Right atrium auricular region (tissue), 2 donors: ENCODE results near the gene OAT. TPM values are rescaled to one million over a fixed set of nuclear protein-coding genes. Genes with fewer than 3 reads are reported as not detected.

Experiments
- DNase-seq: peaks from one replicate; pipeline ENCODE4 v3.0.0-alpha.2; 2019; ENCODE audit warnings: low spot score
- H3K27ac ChIP-seq, 2 donors: fragments of 200-600 bp; sonication (generic); 1 replicate in 1 of 2; 2 replicates in 1 of 2; pipeline ENCODE4 v1.5.1; 2016 to 2019
- H3K27me3 ChIP-seq, 2 donors: fragments of 200-600 bp; sonication (generic); one replicate each; pipeline versions ENCODE4 v1.5.1 to v1.6.0; 2017 to 2019
- H3K36me3 ChIP-seq: fragments of 200-600 bp; sonication (generic); one replicate; pipeline ENCODE4 v1.5.1; 2016
- H3K4me1 ChIP-seq, 2 donors: fragments of 200-600 bp; sonication (generic); one replicate each; pipeline versions ENCODE4 v1.5.1 to v1.6.0; 2017 to 2019
- H3K4me3 ChIP-seq, 2 donors: fragments of 200-600 bp; sonication (generic); 1 replicate in 1 of 2; 2 replicates in 1 of 2; pipeline ENCODE4 v1.5.1; 2017 to 2019; ENCODE audit warnings: mild to moderate bottlenecking in 1 of 2, moderate library complexity in 1 of 2
- H3K9me3 ChIP-seq, 2 donors: fragments of 200-600 bp; sonication (generic); one replicate each; pipeline ENCODE4 v1.5.1; 2019
- total RNA-seq, 2 donors: library from RNA; depleted of rRNA; stranded (reverse); fragments of >200 nt; gene quantifications; one replicate each; pipeline ENCODE4 v1.1.0, GENCODE V29; 2016
- TF ChIP-seq, protein P1 (sequence below), 2 donors: fragments of 200-600 bp; sonication (generic); IDR thresholded peaks; one replicate each; pipeline ENCODE4 v1.5.1; 2019; ENCODE audit warnings: antibody characterized with exemption in 2 of 2

OAT gene
- total RNA-seq, 2 donors from 2014 or later, result 42.1 to 49.8 TPM

DNA sequence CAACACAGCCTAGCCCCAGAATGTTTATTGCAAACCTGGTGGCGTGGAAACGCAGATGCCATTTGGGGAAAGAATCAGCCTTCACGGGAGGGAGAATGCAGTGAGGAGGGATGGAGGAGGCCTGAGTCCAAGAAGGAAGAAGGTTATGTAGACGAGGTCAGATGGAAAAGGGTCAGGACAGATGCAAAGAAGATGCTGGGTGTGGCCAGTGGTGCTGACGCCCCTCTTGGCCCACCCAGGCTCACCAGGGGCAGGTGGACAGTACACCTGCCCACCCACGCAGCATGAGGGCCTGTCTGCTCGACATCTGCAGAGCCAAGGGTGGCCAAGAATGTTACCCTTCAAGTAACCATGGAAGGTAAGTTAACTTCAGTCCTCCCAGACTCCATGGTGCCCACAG, 40.5 kb downstream of the OAT start:
- no peaks in the 10 kb centered on the region for H3K36me3 ChIP-seq
- H3K27ac ChIP-seq, result no peak overlapping the region
- no peaks in the 10 kb centered on the region for H3K4me1 ChIP-seq
- DNase-seq, result no peak
- no peaks in the 10 kb centered on the region for H3K27me3 ChIP-seq
- no peak overlapping the region for H3K4me3 ChIP-seq
- H3K9me3 ChIP-seq, result no peaks in the 10 kb centered on the region
- TF ChIP-seq, protein P1, sequence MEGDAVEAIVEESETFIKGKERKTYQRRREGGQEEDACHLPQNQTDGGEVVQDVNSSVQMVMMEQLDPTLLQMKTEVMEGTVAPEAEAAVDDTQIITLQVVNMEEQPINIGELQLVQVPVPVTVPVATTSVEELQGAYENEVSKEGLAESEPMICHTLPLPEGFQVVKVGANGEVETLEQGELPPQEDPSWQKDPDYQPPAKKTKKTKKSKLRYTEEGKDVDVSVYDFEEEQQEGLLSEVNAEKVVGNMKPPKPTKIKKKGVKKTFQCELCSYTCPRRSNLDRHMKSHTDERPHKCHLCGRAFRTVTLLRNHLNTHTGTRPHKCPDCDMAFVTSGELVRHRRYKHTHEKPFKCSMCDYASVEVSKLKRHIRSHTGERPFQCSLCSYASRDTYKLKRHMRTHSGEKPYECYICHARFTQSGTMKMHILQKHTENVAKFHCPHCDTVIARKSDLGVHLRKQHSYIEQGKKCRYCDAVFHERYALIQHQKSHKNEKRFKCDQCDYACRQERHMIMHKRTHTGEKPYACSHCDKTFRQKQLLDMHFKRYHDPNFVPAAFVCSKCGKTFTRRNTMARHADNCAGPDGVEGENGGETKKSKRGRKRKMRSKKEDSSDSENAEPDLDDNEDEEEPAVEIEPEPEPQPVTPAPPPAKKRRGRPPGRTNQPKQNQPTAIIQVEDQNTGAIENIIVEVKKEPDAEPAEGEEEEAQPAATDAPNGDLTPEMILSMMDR (IDR thresholded peaks at IDR 0.05), result no peak

DNA sequence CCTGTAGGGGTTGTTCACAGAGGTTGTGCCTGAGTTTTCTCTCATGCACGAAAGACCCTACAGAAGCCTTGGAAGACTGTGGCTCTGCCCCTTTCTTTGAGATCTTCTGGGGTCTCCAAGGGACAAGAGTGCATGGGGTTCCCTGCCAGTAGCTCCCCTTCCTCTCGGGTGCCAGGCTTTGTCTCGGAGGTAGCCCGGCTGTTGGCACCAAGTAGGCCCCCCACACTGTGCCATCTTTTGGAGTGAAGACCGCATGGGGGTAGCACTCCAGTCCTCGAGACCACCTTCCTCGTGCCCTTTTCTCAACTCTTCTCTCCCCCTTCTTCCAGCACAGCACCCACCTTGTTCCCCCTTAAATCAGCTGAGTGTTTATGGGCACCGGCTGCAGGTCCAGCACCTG, 41.6 kb downstream of the OAT start:
- H3K4me3 ChIP-seq, result no peak overlapping the region
- H3K36me3 ChIP-seq, result no peaks in the 10 kb centered on the region
- H3K27me3 ChIP-seq, result no peaks in the 10 kb centered on the region
- TF ChIP-seq, protein P1 (IDR thresholded peaks at IDR 0.05), result no peak
- H3K4me1 ChIP-seq, result no peaks in the 10 kb centered on the region
- H3K27ac ChIP-seq, result no peak overlapping the region
- no peaks in the 10 kb centered on the region for H3K9me3 ChIP-seq
- DNase-seq, result no peak

DNA sequence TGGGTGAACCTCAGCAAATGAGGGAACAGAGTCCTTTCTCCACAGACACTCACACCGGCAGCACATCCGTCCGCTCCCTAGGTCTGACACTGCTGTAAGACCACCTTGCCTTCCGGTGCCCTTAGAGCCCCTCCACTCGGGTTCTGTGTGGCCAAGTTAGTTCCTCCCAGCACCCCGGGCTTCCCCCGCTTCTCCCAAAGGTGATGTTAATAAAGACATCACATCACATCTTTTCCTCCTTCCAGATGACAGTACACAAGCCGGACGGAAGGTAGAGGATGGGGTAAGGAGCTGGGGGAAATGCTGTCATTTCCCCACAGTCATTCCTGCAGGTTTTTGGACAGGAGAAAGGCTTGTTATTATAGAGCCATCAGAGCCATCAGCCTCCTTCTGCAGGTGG, 42.3 kb downstream of the OAT start:
- Histone ChIP-seq H3K27ac (no peak overlapping the region), H3K36me3 (no peaks in the 10 kb centered on the region), H3K27me3 (no peaks in the 10 kb centered on the region), H3K4me3 (no peak overlapping the region), H3K9me3 (no peaks in the 10 kb centered on the region), H3K4me1 (no peaks in the 10 kb centered on the region)
- TF ChIP-seq, protein P1 (IDR thresholded peaks at IDR 0.05), result no peak
- no peak for DNase-seq

DNA sequence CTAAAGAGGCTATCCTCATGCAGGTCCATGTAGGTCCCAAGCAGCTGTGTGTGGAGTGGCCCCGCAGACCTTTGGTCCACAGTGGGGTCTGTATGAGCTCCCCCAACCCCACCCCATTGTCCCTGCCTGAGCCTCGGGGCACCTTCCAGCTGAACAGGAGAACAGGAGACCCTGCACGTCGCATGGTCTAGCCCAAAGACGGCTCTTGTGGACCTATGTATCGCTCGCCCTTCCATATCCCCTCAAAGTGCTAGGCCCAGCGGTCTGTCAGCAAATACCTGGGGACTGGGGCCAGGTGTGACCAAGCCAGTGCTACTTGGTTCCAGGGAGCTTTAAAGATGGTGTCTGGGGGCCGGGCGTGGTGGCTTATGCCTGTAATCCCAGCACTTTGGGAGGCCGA, 43.0 kb downstream of the OAT start:
- Histone ChIP-seq H3K36me3 (no peaks in the 10 kb centered on the region), H3K4me3 (no peak overlapping the region), H3K4me1 (no peaks in the 10 kb centered on the region), H3K27ac (no peak overlapping the region), H3K27me3 (no peaks in the 10 kb centered on the region), H3K9me3 (no peaks in the 10 kb centered on the region)
- DNase-seq, result no peak
- TF ChIP-seq, protein P1 (IDR thresholded peaks at IDR 0.05), result no peak

DNA sequence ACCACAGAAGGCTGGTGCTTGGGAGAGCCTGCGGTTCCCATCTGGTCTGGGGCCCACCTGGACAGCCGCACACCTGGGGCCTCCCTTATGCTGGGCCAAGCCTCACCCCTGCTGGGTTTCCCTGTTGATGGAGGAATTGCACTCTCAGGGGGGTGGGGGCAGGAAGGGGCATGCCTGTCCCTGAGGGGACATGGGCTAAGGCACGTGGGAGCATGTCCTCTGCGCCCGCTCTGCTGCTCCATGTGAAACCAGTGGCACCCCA, 43.4 kb downstream of the OAT start:
- H3K4me1 ChIP-seq, result no peaks in the 10 kb centered on the region
- H3K4me3 ChIP-seq, result no peak overlapping the region
- no peaks in the 10 kb centered on the region for H3K27me3 ChIP-seq
- DNase-seq, result no peak
- H3K36me3 ChIP-seq, result no peaks in the 10 kb centered on the region
- TF ChIP-seq, protein P1 (IDR thresholded peaks at IDR 0.05), result no peak
- H3K9me3 ChIP-seq, result no peaks in the 10 kb centered on the region
- H3K27ac ChIP-seq, result no peak overlapping the region

DNA sequence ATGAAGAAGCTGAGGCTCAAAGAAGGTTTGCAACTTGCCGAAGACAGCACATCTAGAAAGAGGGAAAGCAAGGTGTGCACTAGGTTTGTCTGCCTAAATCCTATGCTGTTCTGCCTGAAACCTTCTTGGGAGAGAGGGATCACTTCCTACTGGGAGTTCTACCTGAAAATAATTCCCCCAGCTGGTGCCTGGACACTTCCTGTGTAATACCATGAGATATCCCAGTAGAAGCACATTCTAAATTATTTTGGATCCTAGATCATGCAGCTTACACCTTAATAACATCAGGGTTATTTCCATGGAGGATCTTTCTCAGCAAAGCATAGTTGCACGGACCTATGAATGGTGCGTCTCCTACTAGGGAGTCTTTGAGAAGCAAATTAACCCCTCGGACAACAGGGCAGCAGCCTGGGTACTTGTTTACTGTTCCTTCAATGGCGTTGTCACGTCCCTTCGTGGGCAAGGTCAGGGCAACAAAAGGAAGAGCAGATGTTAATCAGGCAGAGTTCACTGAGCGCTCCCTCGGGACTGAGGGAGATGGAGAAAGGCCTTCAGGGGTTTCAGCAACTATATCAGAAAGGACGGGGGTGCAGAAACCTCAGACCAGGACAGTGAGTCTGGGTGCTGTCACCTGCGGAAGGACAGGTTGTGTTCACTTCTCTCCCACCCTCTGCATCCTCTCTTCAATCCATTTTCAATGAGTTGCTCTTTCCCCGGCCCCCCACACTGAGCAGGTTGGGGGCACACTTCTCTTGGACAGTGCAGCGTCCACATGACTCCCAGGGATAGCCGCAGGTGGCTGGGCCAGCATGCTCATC, 44.0 kb downstream of the OAT start:
- TF ChIP-seq, protein P1 (IDR thresholded peaks at IDR 0.05), result no peak
- no peaks in the 10 kb centered on the region for H3K27me3 ChIP-seq
- no peak overlapping the region for H3K4me3 ChIP-seq
- H3K36me3 ChIP-seq, result no peaks in the 10 kb centered on the region
- DNase-seq, result no peak
- no peaks in the 10 kb centered on the region for H3K9me3 ChIP-seq
- no peak overlapping the region for H3K27ac ChIP-seq
- H3K4me1 ChIP-seq, result no peaks in the 10 kb centered on the region
